Measurements from ENCODE around the gene CEP162.

- TF ChIP-seq CTCF (conservative IDR thresholded peaks at IDR 0.05 in 1 of 2, IDR thresholded peaks at IDR 0.05 in 1 of 2; ENCODE audit: low read depth in 1 of 2, low read length in 2 of 2) (no peak), EZH2 (IDR thresholded peaks at IDR 0.05; ENCODE audit: low read length, missing control alignments) (no peak)
Measured at GRCh38 chr6:84193114-84193708, 34.2 kb downstream of the CEP162 start.

All from fibroblast of lung (primary cell).